ENCODE measurements around the gene CACNB4. TPM values are rescaled to one million over a fixed set of nuclear protein-coding genes. Genes with fewer than 3 reads are reported as not detected.
A peak's percentile ranks its signal among the peaks of the same experiment; 100 is the strongest.

CACNB4 gene
- total RNA-seq, 2 donors from 2014 or later = 0.93 to 0.95 TPM

- H3K4me1 Mint-ChIP-seq = no peaks in the 10 kb centered on the region
- H3K4me3 ChIP-seq (ENCODE audit: low read length) = no peak overlapping the region
- H3K4me1 ChIP-seq (ENCODE audit: control insufficient read depth, insufficient read depth, low read length) = no peaks in the 10 kb centered on the region
- no peaks in the 10 kb centered on the region for H3K9me3 ChIP-seq (ENCODE audit: control insufficient read depth, low read length)
- TF ChIP-seq, protein P1, sequence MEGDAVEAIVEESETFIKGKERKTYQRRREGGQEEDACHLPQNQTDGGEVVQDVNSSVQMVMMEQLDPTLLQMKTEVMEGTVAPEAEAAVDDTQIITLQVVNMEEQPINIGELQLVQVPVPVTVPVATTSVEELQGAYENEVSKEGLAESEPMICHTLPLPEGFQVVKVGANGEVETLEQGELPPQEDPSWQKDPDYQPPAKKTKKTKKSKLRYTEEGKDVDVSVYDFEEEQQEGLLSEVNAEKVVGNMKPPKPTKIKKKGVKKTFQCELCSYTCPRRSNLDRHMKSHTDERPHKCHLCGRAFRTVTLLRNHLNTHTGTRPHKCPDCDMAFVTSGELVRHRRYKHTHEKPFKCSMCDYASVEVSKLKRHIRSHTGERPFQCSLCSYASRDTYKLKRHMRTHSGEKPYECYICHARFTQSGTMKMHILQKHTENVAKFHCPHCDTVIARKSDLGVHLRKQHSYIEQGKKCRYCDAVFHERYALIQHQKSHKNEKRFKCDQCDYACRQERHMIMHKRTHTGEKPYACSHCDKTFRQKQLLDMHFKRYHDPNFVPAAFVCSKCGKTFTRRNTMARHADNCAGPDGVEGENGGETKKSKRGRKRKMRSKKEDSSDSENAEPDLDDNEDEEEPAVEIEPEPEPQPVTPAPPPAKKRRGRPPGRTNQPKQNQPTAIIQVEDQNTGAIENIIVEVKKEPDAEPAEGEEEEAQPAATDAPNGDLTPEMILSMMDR (conservative IDR thresholded peaks at IDR 0.05) = no peak
- no peaks in the 10 kb centered on the region for H3K36me3 ChIP-seq (ENCODE audit: control insufficient read depth, insufficient read depth, low read length)
- DNase-seq = peak; percentile 81
- H3K36me3 Mint-ChIP-seq (ENCODE audit: low read depth) = no peaks in the 10 kb centered on the region
- no peaks in the 10 kb centered on the region for H3K27me3 Mint-ChIP-seq (ENCODE audit: insufficient read depth)
- H3K27ac ChIP-seq (ENCODE audit: low read depth, low read length) = peak overlapping the region; percentile 35
- H3K9ac ChIP-seq (ENCODE audit: extremely low read depth, low read length, poor library complexity, severe bottlenecking) = no peak overlapping the region
- no peaks in the 10 kb centered on the region for H3K27me3 ChIP-seq (ENCODE audit: control insufficient read depth, insufficient read depth, low read length, poor library complexity, severe bottlenecking)
- no peak overlapping the region for H3K27ac Mint-ChIP-seq
- no peaks in the 10 kb centered on the region for H3K9me3 Mint-ChIP-seq
- no peak overlapping the region for H3K4me3 Mint-ChIP-seq
- 20 to 49% methylated on average over 5 to 8 of the region's 8 CpGs for WGBS, 2 experiments (ENCODE audit: insufficient coverage in 1 of 2, insufficient read length in 1 of 2)
Measured at GRCh38 chr2:151973901-151974199, 125.0 kb downstream of the CACNB4 start.

GRCh38 chr2:151973013-151973900 lies 125.6 kb downstream of the CACNB4 start:
- Histone ChIP-seq H3K4me1 (ENCODE audit: control insufficient read depth, insufficient read depth, low read length) (no peaks in the 10 kb centered on the region), H3K9ac (ENCODE audit: extremely low read depth, low read length, poor library complexity, severe bottlenecking) (no peak overlapping the region), H3K36me3 (ENCODE audit: control insufficient read depth, insufficient read depth, low read length) (no peaks in the 10 kb centered on the region), H3K4me3 (ENCODE audit: low read length) (no peak overlapping the region), H3K9me3 (ENCODE audit: control insufficient read depth, low read length) (no peaks in the 10 kb centered on the region), H3K27me3 (ENCODE audit: control insufficient read depth, insufficient read depth, low read length, poor library complexity, severe bottlenecking) (no peaks in the 10 kb centered on the region), H3K27ac (ENCODE audit: low read depth, low read length) (peak overlapping the region; percentile 35)
- Mint-ChIP-seq H3K27ac (no peak overlapping the region), H3K4me1 (no peaks in the 10 kb centered on the region), H3K27me3 (ENCODE audit: insufficient read depth) (no peaks in the 10 kb centered on the region), H3K9me3 (no peaks in the 10 kb centered on the region), H3K36me3 (ENCODE audit: low read depth) (no peaks in the 10 kb centered on the region), H3K4me3 (no peak overlapping the region)
- 80 to 81% methylated on average over 6 to 8 of the region's 8 CpGs for WGBS, 2 experiments (ENCODE audit: insufficient coverage in 1 of 2, insufficient read length in 1 of 2)
- DNase-seq = no peak
- TF ChIP-seq, protein P1 (conservative IDR thresholded peaks at IDR 0.05) = no peak

GRCh38 chr2:151972241-151973012 lies 126.4 kb downstream of the CACNB4 start:
- no peak overlapping the region for H3K27ac ChIP-seq (ENCODE audit: low read depth, low read length)
- WGBS, 2 experiments (ENCODE audit: insufficient coverage in 1 of 2, insufficient read length in 1 of 2) = 91 to 93% methylated on average over 4 to 7 of the region's 8 CpGs
- TF ChIP-seq, protein P1 (conservative IDR thresholded peaks at IDR 0.05) = no peak
- H3K27me3 ChIP-seq (ENCODE audit: control insufficient read depth, insufficient read depth, low read length, poor library complexity, severe bottlenecking) = no peaks in the 10 kb centered on the region
- H3K9me3 ChIP-seq (ENCODE audit: control insufficient read depth, low read length) = no peaks in the 10 kb centered on the region
- Mint-ChIP-seq H3K4me1 (no peaks in the 10 kb centered on the region), H3K27ac (no peak overlapping the region), H3K4me3 (no peak overlapping the region), H3K9me3 (no peaks in the 10 kb centered on the region), H3K36me3 (ENCODE audit: low read depth) (no peaks in the 10 kb centered on the region), H3K27me3 (ENCODE audit: insufficient read depth) (no peaks in the 10 kb centered on the region)
- no peak overlapping the region for H3K9ac ChIP-seq (ENCODE audit: extremely low read depth, low read length, poor library complexity, severe bottlenecking)
- H3K4me1 ChIP-seq (ENCODE audit: control insufficient read depth, insufficient read depth, low read length) = no peaks in the 10 kb centered on the region
- H3K36me3 ChIP-seq (ENCODE audit: control insufficient read depth, insufficient read depth, low read length) = no peaks in the 10 kb centered on the region
- no peak for DNase-seq
- no peak overlapping the region for H3K4me3 ChIP-seq (ENCODE audit: low read length)

Data from endodermal cell (in vitro differentiated cells).